Measurements from ENCODE around the gene SPAG17.

Gene SPAG17

GRCh38 chr1:118184739-118185083, 317 bp downstream of the SPAG17 start:
- TF ChIP-seq ZFP30 (CRISPR knock-in tag; IDR thresholded peaks at IDR 0.05), result no peak
- TF ChIP-seq CREB5 (CRISPR knock-in tag; IDR thresholded peaks at IDR 0.05; ENCODE audit: low read depth), result no peak
- no peak for TF ChIP-seq TCF4 (CRISPR knock-in tag; IDR thresholded peaks at IDR 0.05; ENCODE audit: borderline replicate concordance)
- TF ChIP-seq OSR1 (CRISPR knock-in tag; IDR thresholded peaks at IDR 0.05), result no peak
- no peak for TF ChIP-seq ZC3H10 (CRISPR knock-in tag; IDR thresholded peaks at IDR 0.05)
- TF ChIP-seq ISL1 (CRISPR knock-in tag; IDR thresholded peaks at IDR 0.05), result no peak
- no peak for TF ChIP-seq ZNF70 (CRISPR knock-in tag; IDR thresholded peaks at IDR 0.05)
- TF ChIP-seq GLIS3 (CRISPR knock-in tag; IDR thresholded peaks at IDR 0.05), result no peak
- no peak for TF ChIP-seq BACH2 (CRISPR knock-in tag; IDR thresholded peaks at IDR 0.05; ENCODE audit: borderline replicate concordance)
- TF ChIP-seq CSRNP3 (CRISPR knock-in tag; IDR thresholded peaks at IDR 0.05), result no peak
- TF ChIP-seq CSDC2 (CRISPR knock-in tag; IDR thresholded peaks at IDR 0.05), result no peak
- no peak for TF ChIP-seq RARB (CRISPR knock-in tag; IDR thresholded peaks at IDR 0.05)
- no peak for TF ChIP-seq ESRRG (CRISPR knock-in tag; IDR thresholded peaks at IDR 0.05)
- TF ChIP-seq ZNF8 (CRISPR knock-in tag; IDR thresholded peaks at IDR 0.05), result no peak
- no peak for TF ChIP-seq TSHZ2 (CRISPR knock-in tag; IDR thresholded peaks at IDR 0.05)
- TF ChIP-seq ZNF565 (CRISPR knock-in tag; conservative IDR thresholded peaks at IDR 0.05; ENCODE audit: low read depth), result no peak
- no peak; the same call in 2 of the 3 replicates for ATAC-seq

GRCh38 chr1:118183586-118183985, 1.4 kb downstream of the SPAG17 start:
- TF ChIP-seq ZNF70 (CRISPR knock-in tag; IDR thresholded peaks at IDR 0.05) (no peak), ESRRG (CRISPR knock-in tag; IDR thresholded peaks at IDR 0.05) (no peak), ZFP3 (CRISPR knock-in tag; IDR thresholded peaks at IDR 0.05) (no peak), ZNF8 (CRISPR knock-in tag; IDR thresholded peaks at IDR 0.05) (no peak), ARNTL (CRISPR knock-in tag; IDR thresholded peaks at IDR 0.05; ENCODE audit: borderline replicate concordance, low read depth) (no peak), OSR1 (CRISPR knock-in tag; IDR thresholded peaks at IDR 0.05) (no peak), RARB (CRISPR knock-in tag; IDR thresholded peaks at IDR 0.05) (no peak), ZNF565 (CRISPR knock-in tag; conservative IDR thresholded peaks at IDR 0.05; ENCODE audit: low read depth) (no peak), CREB5 (CRISPR knock-in tag; IDR thresholded peaks at IDR 0.05; ENCODE audit: low read depth) (no peak), PATZ1 (CRISPR knock-in tag; IDR thresholded peaks at IDR 0.05; ENCODE audit: borderline replicate concordance) (no peak), CSRNP3 (CRISPR knock-in tag; IDR thresholded peaks at IDR 0.05) (no peak), ZFP30 (CRISPR knock-in tag; IDR thresholded peaks at IDR 0.05) (no peak), PPARA (CRISPR knock-in tag; IDR thresholded peaks at IDR 0.05; ENCODE audit: borderline replicate concordance) (no peak)
- ATAC-seq, result no peak

GRCh38 chr1:118177998-118178397, 7.0 kb downstream of the SPAG17 start:
- no peak for ATAC-seq
- TF ChIP-seq ZNF70 (CRISPR knock-in tag; IDR thresholded peaks at IDR 0.05) (no peak), POU6F1 (CRISPR knock-in tag; IDR thresholded peaks at IDR 0.05; ENCODE audit: borderline replicate concordance, low read depth) (no peak), TCF4 (CRISPR knock-in tag; IDR thresholded peaks at IDR 0.05; ENCODE audit: borderline replicate concordance) (no peak), PATZ1 (CRISPR knock-in tag; IDR thresholded peaks at IDR 0.05; ENCODE audit: borderline replicate concordance) (no peak), BACH2 (CRISPR knock-in tag; IDR thresholded peaks at IDR 0.05; ENCODE audit: borderline replicate concordance) (no peak), CSRNP3 (CRISPR knock-in tag; IDR thresholded peaks at IDR 0.05) (no peak), GLIS3 (CRISPR knock-in tag; IDR thresholded peaks at IDR 0.05) (no peak)

Measured in SK-N-SH treated with all-trans-retinoic acid at 6 μM for 48 hours (cell line).